Spleen (tissue), 7 donors: Measurements from ENCODE around the gene PRKG1.

Experiments used
- CTCF ChIP-seq, 11 experiments: fragments of 200-600 bp in 7 of 11; fragments of 450-650 bp in 4 of 11; sonication (generic) in 4 of 11; IDR thresholded peaks in 8 of 11; conservative IDR thresholded peaks in 3 of 11; 1 replicate in 7 of 11; 2 replicates in 4 of 11; pipeline versions ENCODE4 v1.4.0 to v1.8.0; 2016 to 2021; ENCODE audit warnings: antibody characterized with exemption in 11 of 11, inconsistent platforms in 4 of 11, mild to moderate bottlenecking in 1 of 11
- POLR2AphosphoS5 ChIP-seq, 3 donors: sonication (generic); formaldehyde crosslinking; IDR thresholded peaks; one replicate each; pipeline ENCODE4 v1.5.1; 2017; ENCODE audit warnings: antibody characterized with exemption in 3 of 3
- donor health status: DM: no; HTN: no; CAD: no; lungs with moderate emphysema.
- donor health status: DM: no; HTN: no; CAD: no.
- donor health status: DM: no; HTN: no; CAD: no.

- TF ChIP-seq CTCF (IDR thresholded peaks at IDR 0.05 in 8 of 11, conservative IDR thresholded peaks at IDR 0.05 in 3 of 11), result no peak
- no peak for TF ChIP-seq POLR2AphosphoS5 (IDR thresholded peaks at IDR 0.05)
Measured at GRCh38 chr10:51733057-51733456, 658.8 kb downstream of the PRKG1 start.
